Central memory CD8-positive, alpha-beta T cell (primary cell): Measurements from ENCODE around the gene MET.
"Not testable (repeated sequence)": the region's sequence is repeated elsewhere in the genome, so short reads cannot be mapped to it uniquely, and the experiment has no call there.

Experiments
- ATAC-seq: fragments of 150-1000 bp; cut with Tn5 transposase; replicated peaks from 2 replicates; pipeline ENCODE4 v1.10.0; 2022; ENCODE audit warnings: mild to moderate bottlenecking, moderate FRiP score, moderate number of reproducible peaks; ENCODE audit not compliant: poor library complexity, severe bottlenecking; ENCODE audit errors: extremely low read depth
- DNase-seq, 2 donors: peaks; one replicate each; pipeline ENCODE4 v3.0.0; 2021; ENCODE audit warnings: low spot score in 2 of 2
- H3K27ac Mint-ChIP-seq: one replicate; pipeline ENCODE4 v1.8.0; 2022; ENCODE audit warnings: low read depth, mild to moderate bottlenecking, moderate library complexity, mixed read lengths
- H3K27me3 Mint-ChIP-seq: one replicate; pipeline ENCODE4 v1.8.0; 2022; ENCODE audit warnings: mixed read lengths
- H3K36me3 Mint-ChIP-seq: one replicate; pipeline ENCODE4 v1.8.0; 2022; ENCODE audit warnings: mild to moderate bottlenecking, moderate library complexity, mixed read lengths; ENCODE audit not compliant: insufficient read depth
- H3K4me1 Mint-ChIP-seq: one replicate; pipeline ENCODE4 v1.8.0; 2022; ENCODE audit warnings: mixed read lengths
- H3K4me3 Mint-ChIP-seq: one replicate; pipeline ENCODE4 v1.8.0; 2022; ENCODE audit warnings: mild to moderate bottlenecking, moderate library complexity, mixed read lengths
- H3K9me3 Mint-ChIP-seq: one replicate; pipeline ENCODE4 v1.8.0; 2022; ENCODE audit warnings: mixed read lengths

Gene MET

GRCh38 chr7:116739307-116739706 lies 67.3 kb downstream of the MET start:
- peaks cover 38% of the 10 kb centered on the region for H3K27me3 Mint-ChIP-seq
- no peak overlapping the region for H3K4me3 Mint-ChIP-seq
- ATAC-seq, result no peak
- no peaks in the 10 kb centered on the region for H3K36me3 Mint-ChIP-seq
- H3K27ac Mint-ChIP-seq, result no peak overlapping the region
- DNase-seq, result no peak
- no peaks in the 10 kb centered on the region for H3K4me1 Mint-ChIP-seq
- no peaks in the 10 kb centered on the region for H3K9me3 Mint-ChIP-seq

GRCh38 chr7:116740231-116740630 lies 68.2 kb downstream of the MET start:
- Mint-ChIP-seq H3K36me3 (no peaks in the 10 kb centered on the region), H3K9me3 (no peaks in the 10 kb centered on the region), H3K4me1 (no peaks in the 10 kb centered on the region), H3K4me3 (no peak overlapping the region), H3K27me3 (peaks cover 45% of the 10 kb centered on the region), H3K27ac (no peak overlapping the region)
- ATAC-seq, result no peak
- DNase-seq, result no peak

- H3K36me3 Mint-ChIP-seq, result no peaks in the 10 kb centered on the region
- DNase-seq, result no peak
- peaks cover 45% of the 10 kb centered on the region for H3K27me3 Mint-ChIP-seq
- no peaks in the 10 kb centered on the region for H3K9me3 Mint-ChIP-seq
- ATAC-seq, result no peak
- no peaks in the 10 kb centered on the region for H3K4me1 Mint-ChIP-seq
- no peak overlapping the region for H3K4me3 Mint-ChIP-seq
- H3K27ac Mint-ChIP-seq, result no peak overlapping the region
These were observed 68.9 kb downstream of the MET start for GRCh38 chr7:116740755-116741462.

GRCh38 chr7:116741625-116742316 lies 69.8 kb downstream of the MET start:
- ATAC-seq (no peak), DNase-seq (no peak)
- no peaks in the 10 kb centered on the region for H3K9me3 Mint-ChIP-seq
- peaks cover 46% of the 10 kb centered on the region for H3K27me3 Mint-ChIP-seq
- no peaks in the 10 kb centered on the region for H3K36me3 Mint-ChIP-seq
- no peak overlapping the region for H3K4me3 Mint-ChIP-seq
- no peaks in the 10 kb centered on the region for H3K4me1 Mint-ChIP-seq
- H3K27ac Mint-ChIP-seq, result no peak overlapping the region

GRCh38 chr7:116742641-116743040 lies 70.6 kb downstream of the MET start:
- Mint-ChIP-seq H3K4me1 (no peaks in the 10 kb centered on the region), H3K36me3 (no peaks in the 10 kb centered on the region), H3K4me3 (no peak overlapping the region), H3K27ac (no peak overlapping the region), H3K27me3 (peaks cover 54% of the 10 kb centered on the region), H3K9me3 (peaks cover 6% of the 10 kb centered on the region)
- DNase-seq (no peak), ATAC-seq (no peak)

- H3K4me3 Mint-ChIP-seq, ATAC-seq: not testable (repeated sequence)
These were observed 71.8 kb downstream of the MET start for GRCh38 chr7:116743835-116744234.

GRCh38 chr7:116746388-116746787 lies 74.4 kb downstream of the MET start:
- DNase-seq, H3K4me1 Mint-ChIP-seq, H3K4me3 Mint-ChIP-seq, H3K36me3 Mint-ChIP-seq, H3K27ac Mint-ChIP-seq, ATAC-seq: not testable (repeated sequence)
- Mint-ChIP-seq H3K27me3 (peaks cover 57% of the 10 kb centered on the region), H3K9me3 (peaks cover 14% of the 10 kb centered on the region)

More at GRCh38 chr7:116743835-116744234, 71.8 kb downstream of the MET start:
- H3K4me1 Mint-ChIP-seq, H3K27ac Mint-ChIP-seq, DNase-seq, H3K9me3 Mint-ChIP-seq, H3K36me3 Mint-ChIP-seq: not testable (repeated sequence)
- peaks cover 66% of the 10 kb centered on the region for H3K27me3 Mint-ChIP-seq

- not testable (repeated sequence) for DNase-seq, H3K4me1 Mint-ChIP-seq, H3K27ac Mint-ChIP-seq, H3K4me3 Mint-ChIP-seq, H3K36me3 Mint-ChIP-seq, ATAC-seq
- H3K9me3 Mint-ChIP-seq, result peaks cover 14% of the 10 kb centered on the region
- peaks cover 38% of the 10 kb centered on the region for H3K27me3 Mint-ChIP-seq
These were observed 79.1 kb downstream of the MET start for GRCh38 chr7:116751070-116751469.

- no peak overlapping the region for H3K27ac Mint-ChIP-seq
- H3K36me3 Mint-ChIP-seq, result peaks cover 3% of the 10 kb centered on the region
- H3K27me3 Mint-ChIP-seq, result peaks cover 30% of the 10 kb centered on the region
- no peak for DNase-seq
- H3K4me1 Mint-ChIP-seq, result no peaks in the 10 kb centered on the region
- no peak for ATAC-seq
- peaks cover 9% of the 10 kb centered on the region for H3K9me3 Mint-ChIP-seq
- H3K4me3 Mint-ChIP-seq, result no peak overlapping the region
These were observed 80.5 kb downstream of the MET start for GRCh38 chr7:116752305-116753074.

- no peaks in the 10 kb centered on the region for H3K4me1 Mint-ChIP-seq
- H3K27me3 Mint-ChIP-seq, result peaks cover 23% of the 10 kb centered on the region
- no peak overlapping the region for H3K27ac Mint-ChIP-seq
- H3K4me3 Mint-ChIP-seq, result no peak overlapping the region
- peaks cover 6% of the 10 kb centered on the region for H3K9me3 Mint-ChIP-seq
- no peak for DNase-seq
- no peak for ATAC-seq
- peaks cover 3% of the 10 kb centered on the region for H3K36me3 Mint-ChIP-seq
These were observed 81.1 kb downstream of the MET start for GRCh38 chr7:116753130-116753529.

- Mint-ChIP-seq H3K4me3 (no peak overlapping the region), H3K4me1 (no peaks in the 10 kb centered on the region), H3K27ac (no peak overlapping the region)
These were observed 82.2 kb downstream of the MET start for GRCh38 chr7:116754186-116754585.

GRCh38 chr7:116757283-116757682 lies 85.3 kb downstream of the MET start:
- ATAC-seq, result no peak

More at GRCh38 chr7:116754186-116754585, 82.2 kb downstream of the MET start:
- no peak for DNase-seq
- peaks cover 6% of the 10 kb centered on the region for H3K9me3 Mint-ChIP-seq
- peaks cover 3% of the 10 kb centered on the region for H3K36me3 Mint-ChIP-seq
- peaks cover 13% of the 10 kb centered on the region for H3K27me3 Mint-ChIP-seq
- no peak for ATAC-seq

More at GRCh38 chr7:116757283-116757682, 85.3 kb downstream of the MET start:
- DNase-seq, result no peak
- Mint-ChIP-seq H3K27me3 (peaks cover 20% of the 10 kb centered on the region), H3K9me3 (no peaks in the 10 kb centered on the region), H3K4me1 (no peaks in the 10 kb centered on the region), H3K4me3 (no peak overlapping the region), H3K36me3 (no peaks in the 10 kb centered on the region), H3K27ac (no peak overlapping the region)
